Measurements from ENCODE around the gene HOXC6. TPM values are rescaled to one million over a fixed set of nuclear protein-coding genes. Genes with fewer than 3 reads are reported as not detected.

HOXC6 gene
- total RNA-seq, 1 donor from 2014 or later: 2.6 TPM

- Histone ChIP-seq H3K27me3 (ENCODE audit: control insufficient read depth in 3 of 3, insufficient read depth in 3 of 3, low read length in 3 of 3) (peaks cover 0 to 3% (median 3%) of the 10 kb centered on the region in 3 donors), H3K4me3 (ENCODE audit: low read length in 3 of 3) (no peak overlapping the region)
Observed at GRCh38 chr12:54045868-54046521, 17.8 kb downstream of the HOXC6 start.

GRCh38 chr12:54046809-54047159 lies 18.5 kb downstream of the HOXC6 start:
- H3K9me3 ChIP-seq (ENCODE audit: control insufficient read depth in 3 of 3, low read length in 3 of 3): no peaks in the 10 kb centered on the region
- peaks cover 0 to 3% (median 3%) of the 10 kb centered on the region in 3 donors for H3K27me3 ChIP-seq (ENCODE audit: control insufficient read depth in 3 of 3, insufficient read depth in 3 of 3, low read length in 3 of 3)

More at GRCh38 chr12:54045868-54046521, 17.8 kb downstream of the HOXC6 start:
- Histone ChIP-seq H3K4me1 (ENCODE audit: control insufficient read depth in 3 of 3, insufficient read depth in 3 of 3, low read length in 3 of 3) (peaks cover 15 to 22% (median 17%) of the 10 kb centered on the region in 3 donors), H3K9ac (ENCODE audit: low read depth in 1 of 3, low read length in 3 of 3) (no peak overlapping the region), H3K36me3 (ENCODE audit: control insufficient read depth in 3 of 3, insufficient read depth in 3 of 3, low read length in 3 of 3) (no peaks in the 10 kb centered on the region), H3K9me3 (ENCODE audit: control insufficient read depth in 3 of 3, low read length in 3 of 3) (no peaks in the 10 kb centered on the region), H3K27ac (ENCODE audit: low read depth, low read length) (no peak overlapping the region)

GRCh38 chr12:54047160-54047963 lies 19.1 kb downstream of the HOXC6 start:
- Histone ChIP-seq H3K9me3 (ENCODE audit: control insufficient read depth in 3 of 3, low read length in 3 of 3) (no peaks in the 10 kb centered on the region), H3K36me3 (ENCODE audit: control insufficient read depth in 3 of 3, insufficient read depth in 3 of 3, low read length in 3 of 3) (no peaks in the 10 kb centered on the region), H3K4me1 (ENCODE audit: control insufficient read depth in 3 of 3, insufficient read depth in 3 of 3, low read length in 3 of 3) (peaks cover 15 to 25% (median 17%) of the 10 kb centered on the region in 3 donors), H3K27ac (ENCODE audit: low read depth, low read length) (no peak overlapping the region), H3K4me3 (ENCODE audit: low read length in 3 of 3) (no peak overlapping the region), H3K27me3 (ENCODE audit: control insufficient read depth in 3 of 3, insufficient read depth in 3 of 3, low read length in 3 of 3) (peaks cover 0 to 3% (median 3%) of the 10 kb centered on the region in 3 donors), H3K9ac (ENCODE audit: low read depth in 1 of 3, low read length in 3 of 3) (no peak overlapping the region)

More at GRCh38 chr12:54046809-54047159, 18.5 kb downstream of the HOXC6 start:
- H3K4me3 ChIP-seq (ENCODE audit: low read length in 3 of 3): no peak overlapping the region
- no peak overlapping the region for H3K27ac ChIP-seq (ENCODE audit: low read depth, low read length)
- H3K4me1 ChIP-seq (ENCODE audit: control insufficient read depth in 3 of 3, insufficient read depth in 3 of 3, low read length in 3 of 3): peaks cover 15 to 25% (median 17%) of the 10 kb centered on the region in 3 donors
- no peak overlapping the region for H3K9ac ChIP-seq (ENCODE audit: low read depth in 1 of 3, low read length in 3 of 3)
- no peaks in the 10 kb centered on the region for H3K36me3 ChIP-seq (ENCODE audit: control insufficient read depth in 3 of 3, insufficient read depth in 3 of 3, low read length in 3 of 3)

- H3K4me1 ChIP-seq (ENCODE audit: control insufficient read depth in 3 of 3, insufficient read depth in 3 of 3, low read length in 3 of 3): peaks cover 15 to 26% (median 19%) of the 10 kb centered on the region in 3 donors
- H3K4me3 ChIP-seq (ENCODE audit: low read length in 3 of 3): no peak overlapping the region
- H3K9me3 ChIP-seq (ENCODE audit: control insufficient read depth in 3 of 3, low read length in 3 of 3): no peaks in the 10 kb centered on the region
- no peaks in the 10 kb centered on the region for H3K36me3 ChIP-seq (ENCODE audit: control insufficient read depth in 3 of 3, insufficient read depth in 3 of 3, low read length in 3 of 3)
- no peak overlapping the region for H3K9ac ChIP-seq (ENCODE audit: low read depth in 1 of 3, low read length in 3 of 3)
- H3K27me3 ChIP-seq (ENCODE audit: control insufficient read depth in 3 of 3, insufficient read depth in 3 of 3, low read length in 3 of 3): peaks cover 0 to 3% (median 3%) of the 10 kb centered on the region in 3 donors
- H3K27ac ChIP-seq (ENCODE audit: low read depth, low read length): no peak overlapping the region
Observed at GRCh38 chr12:54047964-54048303, 19.7 kb downstream of the HOXC6 start.

GRCh38 chr12:54048406-54049093 lies 20.3 kb downstream of the HOXC6 start:
- Histone ChIP-seq H3K9me3 (ENCODE audit: control insufficient read depth in 3 of 3, low read length in 3 of 3) (no peaks in the 10 kb centered on the region), H3K4me1 (ENCODE audit: control insufficient read depth in 3 of 3, insufficient read depth in 3 of 3, low read length in 3 of 3) (peaks cover 12 to 25% (median 16%) of the 10 kb centered on the region in 3 donors), H3K36me3 (ENCODE audit: control insufficient read depth in 3 of 3, insufficient read depth in 3 of 3, low read length in 3 of 3) (no peaks in the 10 kb centered on the region), H3K27me3 (ENCODE audit: control insufficient read depth in 3 of 3, insufficient read depth in 3 of 3, low read length in 3 of 3) (peaks cover 0 to 3% (median 3%) of the 10 kb centered on the region in 3 donors), H3K4me3 (ENCODE audit: low read length in 3 of 3) (no peak overlapping the region), H3K27ac (ENCODE audit: low read depth, low read length) (no peak overlapping the region), H3K9ac (ENCODE audit: low read depth in 1 of 3, low read length in 3 of 3) (no peak overlapping the region)

- no peaks in the 10 kb centered on the region for H3K36me3 ChIP-seq (ENCODE audit: control insufficient read depth in 3 of 3, insufficient read depth in 3 of 3, low read length in 3 of 3)
- H3K27ac ChIP-seq (ENCODE audit: low read depth, low read length): no peak overlapping the region
- H3K27me3 ChIP-seq (ENCODE audit: control insufficient read depth in 3 of 3, insufficient read depth in 3 of 3, low read length in 3 of 3): peaks cover 0 to 3% (median 3%) of the 10 kb centered on the region in 3 donors
- no peak overlapping the region for H3K9ac ChIP-seq (ENCODE audit: low read depth in 1 of 3, low read length in 3 of 3)
- peaks cover 7 to 19% (median 12%) of the 10 kb centered on the region in 3 donors for H3K4me1 ChIP-seq (ENCODE audit: control insufficient read depth in 3 of 3, insufficient read depth in 3 of 3, low read length in 3 of 3)
- H3K9me3 ChIP-seq (ENCODE audit: control insufficient read depth in 3 of 3, low read length in 3 of 3): no peaks in the 10 kb centered on the region
- no peak overlapping the region for H3K4me3 ChIP-seq (ENCODE audit: low read length in 3 of 3)
Observed at GRCh38 chr12:54049108-54049507, 20.9 kb downstream of the HOXC6 start.

GRCh38 chr12:54050482-54050810 lies 22.2 kb downstream of the HOXC6 start:
- Histone ChIP-seq H3K36me3 (ENCODE audit: control insufficient read depth in 3 of 3, insufficient read depth in 3 of 3, low read length in 3 of 3) (no peaks in the 10 kb centered on the region), H3K9ac (ENCODE audit: low read depth in 1 of 3, low read length in 3 of 3) (no peak overlapping the region), H3K9me3 (ENCODE audit: control insufficient read depth in 3 of 3, low read length in 3 of 3) (no peaks in the 10 kb centered on the region), H3K4me1 (ENCODE audit: control insufficient read depth in 3 of 3, insufficient read depth in 3 of 3, low read length in 3 of 3) (peaks cover 5 to 16% (median 12%) of the 10 kb centered on the region in 3 donors), H3K27me3 (ENCODE audit: control insufficient read depth in 3 of 3, insufficient read depth in 3 of 3, low read length in 3 of 3) (peaks cover 0 to 3% (median 3%) of the 10 kb centered on the region in 3 donors), H3K27ac (ENCODE audit: low read depth, low read length) (no peak overlapping the region), H3K4me3 (ENCODE audit: low read length in 3 of 3) (no peak overlapping the region)

GRCh38 chr12:54051026-54051842 lies 23.0 kb downstream of the HOXC6 start:
- Histone ChIP-seq H3K4me1 (ENCODE audit: control insufficient read depth in 3 of 3, insufficient read depth in 3 of 3, low read length in 3 of 3) (peaks cover 5 to 16% (median 12%) of the 10 kb centered on the region in 3 donors), H3K9ac (ENCODE audit: low read depth in 1 of 3, low read length in 3 of 3) (no peak overlapping the region), H3K9me3 (ENCODE audit: control insufficient read depth in 3 of 3, low read length in 3 of 3) (no peaks in the 10 kb centered on the region), H3K36me3 (ENCODE audit: control insufficient read depth in 3 of 3, insufficient read depth in 3 of 3, low read length in 3 of 3) (no peaks in the 10 kb centered on the region), H3K27me3 (ENCODE audit: control insufficient read depth in 3 of 3, insufficient read depth in 3 of 3, low read length in 3 of 3) (peaks cover 0 to 3% (median 0%) of the 10 kb centered on the region in 3 donors), H3K27ac (ENCODE audit: low read depth, low read length) (no peak overlapping the region), H3K4me3 (ENCODE audit: low read length in 3 of 3) (no peak overlapping the region)

GRCh38 chr12:54051874-54052437 lies 23.7 kb downstream of the HOXC6 start:
- Histone ChIP-seq H3K4me3 (ENCODE audit: low read length in 3 of 3) (no peak overlapping the region), H3K4me1 (ENCODE audit: control insufficient read depth in 3 of 3, insufficient read depth in 3 of 3, low read length in 3 of 3) (peaks cover 5 to 16% (median 9%) of the 10 kb centered on the region in 3 donors), H3K9me3 (ENCODE audit: control insufficient read depth in 3 of 3, low read length in 3 of 3) (no peaks in the 10 kb centered on the region), H3K27me3 (ENCODE audit: control insufficient read depth in 3 of 3, insufficient read depth in 3 of 3, low read length in 3 of 3) (peaks cover 0 to under 1% (median 0%) of the 10 kb centered on the region in 3 donors), H3K27ac (ENCODE audit: low read depth, low read length) (no peak overlapping the region), H3K9ac (ENCODE audit: low read depth in 1 of 3, low read length in 3 of 3) (no peak overlapping the region), H3K36me3 (ENCODE audit: control insufficient read depth in 3 of 3, insufficient read depth in 3 of 3, low read length in 3 of 3) (no peaks in the 10 kb centered on the region)
